ENCODE results near the gene SPNS1. TPM values are rescaled to one million over a fixed set of nuclear protein-coding genes. Genes with fewer than 3 reads are reported as not detected.
"Not testable (repeated sequence)": the region's sequence is repeated elsewhere in the genome, so short reads cannot be mapped to it uniquely, and the experiment has no call there.

The SPNS1 gene
- total RNA-seq, 1 donor from 2014 or later: 50.6 TPM

DNA sequence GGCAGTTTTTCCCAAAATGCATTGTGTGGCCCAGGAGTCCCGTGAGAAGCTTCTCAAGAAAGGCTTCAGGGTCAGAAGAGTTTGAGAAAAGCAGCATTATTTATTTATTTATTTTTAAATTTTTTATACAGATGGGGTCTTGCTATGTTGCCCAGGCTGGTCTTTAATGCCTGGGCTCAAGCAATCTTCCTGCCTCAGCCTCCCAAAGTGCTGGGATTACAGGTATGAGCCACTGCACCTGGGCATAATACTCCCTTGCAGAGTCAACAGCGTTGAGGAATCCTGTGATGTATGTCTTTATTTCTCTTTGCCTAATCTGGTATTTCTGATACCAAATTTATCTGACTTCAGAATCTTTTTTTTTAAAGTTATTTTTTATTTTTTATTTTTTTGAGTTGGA lies 25.4 kb downstream of the SPNS1 start:
- no peak overlapping the region for H3K4me3 Mint-ChIP-seq (ENCODE audit: unreplicated experiment)

DNA sequence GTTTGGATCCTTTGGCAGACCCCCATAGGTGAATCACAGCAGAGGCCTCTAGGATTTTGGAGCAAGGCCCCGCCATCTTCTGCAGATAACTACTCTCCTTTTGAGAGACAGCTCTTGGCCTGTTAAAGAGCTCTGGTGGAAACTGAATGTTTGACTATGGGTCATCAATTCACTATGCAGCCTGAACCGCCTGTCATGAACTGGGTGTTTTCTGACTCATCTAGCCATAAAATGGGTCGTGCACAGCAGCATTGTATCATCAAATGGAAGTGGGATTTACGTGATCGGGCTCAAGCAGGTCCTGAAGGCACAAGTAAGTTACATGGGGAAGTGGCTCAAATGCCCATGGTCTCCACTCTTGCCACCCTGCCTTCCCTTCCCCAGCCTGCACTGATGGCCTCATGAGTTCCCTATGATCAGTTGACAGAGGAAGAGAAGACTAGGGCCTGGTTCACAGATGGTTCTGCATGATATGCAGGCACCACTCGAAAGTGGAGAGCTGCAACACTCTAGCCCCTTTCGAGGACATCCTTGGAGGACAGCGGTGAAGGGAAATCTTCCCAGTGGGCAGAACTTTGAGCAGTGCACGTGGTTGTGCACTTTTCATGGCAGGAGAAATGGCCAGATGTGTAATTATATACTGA lies 30.0 kb downstream of the SPNS1 start:
- H3K9me3 Mint-ChIP-seq (ENCODE audit: unreplicated experiment); DNase-seq; H3K4me1 Mint-ChIP-seq (ENCODE audit: low read depth, unreplicated experiment); H3K27me3 Mint-ChIP-seq (ENCODE audit: unreplicated experiment); H3K4me3 Mint-ChIP-seq (ENCODE audit: unreplicated experiment); H3K36me3 Mint-ChIP-seq (ENCODE audit: unreplicated experiment); H3K27ac Mint-ChIP-seq (ENCODE audit: unreplicated experiment): not testable (repeated sequence)

More for the DNA sequence above, 25.4 kb downstream of the SPNS1 start:
- Mint-ChIP-seq H3K9me3 (ENCODE audit: unreplicated experiment) (no peaks in the 10 kb centered on the region), H3K36me3 (ENCODE audit: unreplicated experiment) (no peaks in the 10 kb centered on the region), H3K27me3 (ENCODE audit: unreplicated experiment) (peaks cover 6% of the 10 kb centered on the region), H3K27ac (ENCODE audit: unreplicated experiment) (no peak overlapping the region), H3K4me1 (ENCODE audit: low read depth, unreplicated experiment) (no peaks in the 10 kb centered on the region)
- no peak for DNase-seq
- TF ChIP-seq, protein P1, sequence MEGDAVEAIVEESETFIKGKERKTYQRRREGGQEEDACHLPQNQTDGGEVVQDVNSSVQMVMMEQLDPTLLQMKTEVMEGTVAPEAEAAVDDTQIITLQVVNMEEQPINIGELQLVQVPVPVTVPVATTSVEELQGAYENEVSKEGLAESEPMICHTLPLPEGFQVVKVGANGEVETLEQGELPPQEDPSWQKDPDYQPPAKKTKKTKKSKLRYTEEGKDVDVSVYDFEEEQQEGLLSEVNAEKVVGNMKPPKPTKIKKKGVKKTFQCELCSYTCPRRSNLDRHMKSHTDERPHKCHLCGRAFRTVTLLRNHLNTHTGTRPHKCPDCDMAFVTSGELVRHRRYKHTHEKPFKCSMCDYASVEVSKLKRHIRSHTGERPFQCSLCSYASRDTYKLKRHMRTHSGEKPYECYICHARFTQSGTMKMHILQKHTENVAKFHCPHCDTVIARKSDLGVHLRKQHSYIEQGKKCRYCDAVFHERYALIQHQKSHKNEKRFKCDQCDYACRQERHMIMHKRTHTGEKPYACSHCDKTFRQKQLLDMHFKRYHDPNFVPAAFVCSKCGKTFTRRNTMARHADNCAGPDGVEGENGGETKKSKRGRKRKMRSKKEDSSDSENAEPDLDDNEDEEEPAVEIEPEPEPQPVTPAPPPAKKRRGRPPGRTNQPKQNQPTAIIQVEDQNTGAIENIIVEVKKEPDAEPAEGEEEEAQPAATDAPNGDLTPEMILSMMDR (IDR thresholded peaks at IDR 0.05; ENCODE audit: partially characterized antibody, unreplicated experiment): no peak

DNA sequence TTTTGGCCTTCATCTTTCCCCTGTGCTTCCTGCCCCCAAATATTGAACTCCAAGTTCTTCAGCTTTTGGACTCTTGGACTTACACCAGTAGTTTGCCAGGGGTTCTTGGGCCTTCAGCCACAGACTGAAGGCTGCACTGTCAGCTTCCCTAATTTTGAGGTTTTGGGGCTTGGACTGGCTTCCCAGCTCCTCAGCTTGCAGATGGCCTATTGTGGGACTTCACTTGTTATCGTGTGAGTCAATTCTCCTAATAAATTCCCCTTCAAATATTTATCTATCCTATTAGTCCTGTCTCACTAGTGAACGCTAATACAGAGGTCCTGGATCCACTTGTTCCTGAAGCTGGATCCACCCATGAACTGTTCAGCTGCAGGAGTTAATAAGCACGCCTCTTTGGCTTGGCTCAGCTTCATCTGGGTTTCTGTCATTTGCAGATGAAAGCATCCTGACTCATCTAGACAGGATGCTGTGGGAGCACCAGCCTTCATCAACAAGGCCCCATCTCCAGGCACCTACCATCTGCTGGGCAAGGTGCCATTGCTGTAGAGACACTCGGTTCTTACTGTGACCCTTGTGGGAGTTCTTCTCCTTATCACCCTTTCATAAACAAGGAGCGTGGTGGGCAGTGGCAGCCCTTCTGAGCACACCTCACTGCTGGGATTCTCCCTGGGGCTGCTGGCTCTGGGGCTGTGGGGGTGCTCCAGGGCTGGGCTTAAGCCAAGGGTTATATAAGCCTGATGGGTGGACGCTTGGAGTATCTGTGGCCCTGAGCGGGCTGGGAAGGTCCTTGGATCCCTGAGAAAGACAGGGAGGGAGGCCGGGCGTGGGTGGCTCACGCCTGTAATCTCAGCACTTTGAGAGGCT lies 33.4 kb downstream of the SPNS1 start:
- DNase-seq: no peak
- no peaks in the 10 kb centered on the region for H3K4me1 Mint-ChIP-seq (ENCODE audit: low read depth, unreplicated experiment)
- H3K9me3 Mint-ChIP-seq (ENCODE audit: unreplicated experiment): no peaks in the 10 kb centered on the region
- no peak overlapping the region for H3K27ac Mint-ChIP-seq (ENCODE audit: unreplicated experiment)
- peaks cover 1% of the 10 kb centered on the region for H3K27me3 Mint-ChIP-seq (ENCODE audit: unreplicated experiment)
- H3K36me3 Mint-ChIP-seq (ENCODE audit: unreplicated experiment): peaks cover 4% of the 10 kb centered on the region
- no peak overlapping the region for H3K4me3 Mint-ChIP-seq (ENCODE audit: unreplicated experiment)
- TF ChIP-seq, protein P1 (IDR thresholded peaks at IDR 0.05; ENCODE audit: partially characterized antibody, unreplicated experiment): no peak

DNA sequence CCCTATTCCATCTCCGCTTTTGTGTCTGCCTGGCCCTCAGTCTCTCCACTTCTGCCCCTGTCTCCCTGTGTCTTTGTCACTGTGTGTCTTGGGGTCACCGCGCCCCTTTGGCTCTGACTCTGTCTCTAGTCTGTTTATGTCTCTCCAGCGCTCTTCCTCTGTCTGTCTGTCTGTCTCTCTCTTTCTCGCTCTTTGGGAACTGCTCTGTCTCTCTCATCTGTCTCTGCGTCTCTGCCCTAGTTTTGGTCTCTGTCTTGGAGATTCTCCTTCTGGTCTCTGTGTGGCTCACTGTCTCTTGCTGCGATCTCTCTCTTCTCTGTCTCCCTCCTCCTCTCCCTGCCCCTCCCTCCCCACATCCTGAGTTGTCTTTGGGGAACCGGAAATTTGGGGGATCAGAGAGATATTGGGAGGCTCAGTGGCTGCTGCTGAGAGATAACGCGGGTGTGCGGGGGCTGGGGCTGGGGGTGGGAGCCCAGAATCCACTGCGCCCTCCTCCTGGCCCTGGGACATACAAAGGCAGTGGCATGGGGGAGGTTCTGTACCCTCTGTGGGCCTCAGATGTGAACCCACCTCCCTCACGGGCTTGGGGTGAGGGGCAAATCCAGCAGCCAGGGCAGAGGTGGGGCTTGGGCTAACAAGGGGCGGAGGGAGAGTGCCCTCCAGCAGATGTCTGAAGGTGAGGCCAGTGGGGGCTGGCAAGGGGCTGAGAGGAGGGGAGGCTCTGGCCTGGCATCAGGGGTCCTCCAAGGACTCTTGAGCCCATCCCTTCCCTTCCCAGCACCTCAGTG lies 34.7 kb downstream of the SPNS1 start:
- Mint-ChIP-seq H3K27me3 (ENCODE audit: unreplicated experiment) (peaks cover 1% of the 10 kb centered on the region), H3K9me3 (ENCODE audit: unreplicated experiment) (no peaks in the 10 kb centered on the region), H3K27ac (ENCODE audit: unreplicated experiment) (no peak overlapping the region), H3K36me3 (ENCODE audit: unreplicated experiment) (peaks cover 4% of the 10 kb centered on the region), H3K4me1 (ENCODE audit: low read depth, unreplicated experiment) (no peaks in the 10 kb centered on the region), H3K4me3 (ENCODE audit: unreplicated experiment) (no peak overlapping the region)
- TF ChIP-seq, protein P1 (IDR thresholded peaks at IDR 0.05; ENCODE audit: partially characterized antibody, unreplicated experiment): no peak
- no peak for DNase-seq

DNA sequence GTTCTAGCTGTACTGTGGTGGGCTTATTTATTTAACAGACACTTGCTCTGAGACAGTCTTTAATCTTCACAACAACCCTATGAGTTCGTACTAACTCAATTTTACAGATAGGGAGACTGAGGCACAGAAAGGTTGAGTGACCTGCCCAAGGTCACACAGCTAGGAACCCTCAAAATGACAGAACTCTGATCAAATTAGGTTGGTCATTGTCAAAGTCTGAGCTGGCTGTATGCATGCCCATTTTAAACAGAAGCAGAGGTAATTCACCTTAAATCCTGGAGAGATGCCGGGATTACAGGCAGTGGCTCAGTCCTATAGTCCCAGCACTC lies 35.2 kb downstream of the SPNS1 start:
- Mint-ChIP-seq H3K27me3 (ENCODE audit: unreplicated experiment) (peaks cover 1% of the 10 kb centered on the region), H3K36me3 (ENCODE audit: unreplicated experiment) (peaks cover 4% of the 10 kb centered on the region), H3K4me3 (ENCODE audit: unreplicated experiment) (no peak overlapping the region), H3K9me3 (ENCODE audit: unreplicated experiment) (no peaks in the 10 kb centered on the region), H3K4me1 (ENCODE audit: low read depth, unreplicated experiment) (no peaks in the 10 kb centered on the region), H3K27ac (ENCODE audit: unreplicated experiment) (no peak overlapping the region)
- TF ChIP-seq, protein P1 (IDR thresholded peaks at IDR 0.05; ENCODE audit: partially characterized antibody, unreplicated experiment): no peak
- no peak for DNase-seq
